Mucosa of stomach (tissue), 1 donor: ENCODE data around the gene BAMBI.

Experiments used
- H3K27me3 ChIP-seq: one replicate; pipeline ENCODE4 v1.7.0; 2013; ENCODE audit warnings: mild to moderate bottlenecking, low read length; ENCODE audit not compliant: control insufficient read depth, insufficient read depth
- H3K36me3 ChIP-seq: one replicate; pipeline ENCODE4 v1.7.0; 2013; ENCODE audit warnings: low read length; ENCODE audit not compliant: control insufficient read depth, insufficient read depth
- H3K4me1 ChIP-seq: one replicate; pipeline ENCODE4 v1.7.0; 2013; ENCODE audit warnings: mild to moderate bottlenecking, low read length; ENCODE audit not compliant: control insufficient read depth, insufficient read depth
- H3K4me3 ChIP-seq: one replicate; pipeline ENCODE4 v1.7.0; 2013; ENCODE audit warnings: low read length
- H3K9ac ChIP-seq: one replicate; pipeline ENCODE4 v1.7.0; 2013; ENCODE audit warnings: mild to moderate bottlenecking, low read length, moderate library complexity
- H3K9me3 ChIP-seq: one replicate; pipeline ENCODE4 v1.7.0; 2013; ENCODE audit warnings: mild to moderate bottlenecking, low read length, moderate library complexity; ENCODE audit not compliant: control insufficient read depth
- donor health status: Pancreatic carcinoma.

Gene BAMBI

DNA sequence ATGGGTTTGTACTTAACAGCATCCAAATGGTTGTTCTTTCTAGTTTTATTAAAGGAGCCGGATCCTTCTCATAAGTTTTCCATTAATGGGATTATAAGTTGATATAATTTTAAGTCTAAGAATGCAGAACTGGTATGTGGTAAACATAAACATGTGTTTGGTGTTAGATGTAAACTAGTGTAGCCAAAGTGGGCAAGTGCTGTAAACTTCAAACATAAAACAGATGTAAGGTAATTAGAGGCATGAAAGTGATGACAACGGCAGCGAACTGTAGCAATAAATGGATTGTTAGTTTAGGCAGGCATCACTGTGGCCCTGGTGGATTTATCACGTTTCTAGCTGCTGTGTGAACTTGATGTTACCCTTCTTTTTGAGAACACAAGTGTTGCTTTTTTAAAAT is 37.9 kb downstream of the BAMBI start:
- no peaks in the 10 kb centered on the region for H3K36me3 ChIP-seq
- no peak overlapping the region for H3K9ac ChIP-seq
- no peaks in the 10 kb centered on the region for H3K4me1 ChIP-seq
- no peaks in the 10 kb centered on the region for H3K27me3 ChIP-seq
- H3K4me3 ChIP-seq = no peak overlapping the region
- H3K9me3 ChIP-seq = no peaks in the 10 kb centered on the region

DNA sequence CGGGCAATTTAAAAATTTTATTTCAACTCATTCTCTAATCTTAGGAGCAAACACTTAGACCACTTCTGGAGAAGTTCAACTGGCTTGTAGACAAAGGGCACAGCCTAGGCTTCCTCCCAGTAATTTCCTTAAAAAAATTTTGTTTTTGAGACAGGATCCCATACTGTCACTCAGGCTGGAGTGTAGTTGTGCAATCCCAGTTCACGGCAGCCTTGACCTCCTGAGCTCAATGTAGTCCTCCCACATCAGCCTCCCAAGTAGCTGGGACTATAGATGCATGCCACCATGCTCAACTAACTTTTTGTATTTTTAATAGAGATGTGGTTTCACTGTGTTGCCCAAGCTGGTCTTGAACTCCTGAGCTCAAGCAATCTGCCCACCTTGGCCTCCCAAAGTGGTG is 38.4 kb downstream of the BAMBI start:
- H3K27me3 ChIP-seq = no peaks in the 10 kb centered on the region
- no peak overlapping the region for H3K4me3 ChIP-seq
- no peak overlapping the region for H3K9ac ChIP-seq
- H3K9me3 ChIP-seq = no peaks in the 10 kb centered on the region
- no peaks in the 10 kb centered on the region for H3K4me1 ChIP-seq
- H3K36me3 ChIP-seq = no peaks in the 10 kb centered on the region

DNA sequence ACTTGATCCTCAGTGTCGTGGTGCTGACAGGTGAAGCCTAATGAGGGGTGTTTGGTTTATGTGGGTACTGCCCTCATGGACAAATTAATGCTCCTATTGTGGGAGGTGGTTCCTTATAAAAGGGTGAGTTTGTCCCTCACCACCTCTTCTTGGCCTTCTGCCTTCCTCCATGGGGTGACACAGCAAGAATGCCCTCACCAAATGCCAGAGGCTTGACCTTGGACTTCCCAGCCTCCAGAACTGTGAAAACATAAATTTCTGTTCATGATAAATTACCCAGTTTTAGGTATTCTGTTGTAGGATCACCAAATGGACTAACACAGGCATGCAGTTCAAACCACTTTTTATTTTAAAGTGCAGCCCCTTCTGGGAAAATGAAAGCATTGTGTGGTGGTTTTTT is 39.4 kb downstream of the BAMBI start:
- H3K36me3 ChIP-seq = no peaks in the 10 kb centered on the region
- H3K9me3 ChIP-seq = no peaks in the 10 kb centered on the region
- no peaks in the 10 kb centered on the region for H3K4me1 ChIP-seq
- H3K4me3 ChIP-seq = no peak overlapping the region
- H3K9ac ChIP-seq = no peak overlapping the region
- peaks cover 8% of the 10 kb centered on the region for H3K27me3 ChIP-seq

DNA sequence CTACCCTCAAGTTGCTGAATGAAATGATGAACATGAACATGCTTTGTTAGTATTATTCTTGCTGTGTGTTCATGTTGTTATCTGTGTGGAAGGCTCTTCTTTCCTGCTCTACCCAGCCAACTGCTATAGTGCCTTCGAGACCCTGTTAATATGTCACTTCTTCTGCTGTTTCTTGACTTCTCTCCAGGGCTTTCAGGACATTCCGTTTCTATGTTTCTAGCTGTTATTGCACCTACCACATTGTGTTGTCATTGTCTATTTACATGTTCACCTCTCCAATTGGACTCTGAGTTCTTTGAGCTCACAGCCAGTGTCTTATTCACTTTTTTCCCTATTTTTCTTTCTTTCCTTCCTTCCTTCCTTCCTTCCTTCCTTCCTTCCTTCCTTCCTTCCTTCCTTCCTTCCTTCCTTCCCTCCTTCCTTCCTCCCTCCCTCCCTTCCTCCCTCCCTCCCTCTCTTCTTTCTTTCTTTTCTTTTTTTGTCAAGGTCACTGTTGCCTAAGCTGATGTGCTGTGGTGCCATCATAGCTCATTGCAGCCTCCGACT is 40.4 kb downstream of the BAMBI start:
- Histone ChIP-seq H3K4me1 (peaks cover 6% of the 10 kb centered on the region), H3K4me3 (no peak overlapping the region), H3K9me3 (no peaks in the 10 kb centered on the region), H3K36me3 (no peaks in the 10 kb centered on the region), H3K9ac (no peak overlapping the region), H3K27me3 (peaks cover 17% of the 10 kb centered on the region)

DNA sequence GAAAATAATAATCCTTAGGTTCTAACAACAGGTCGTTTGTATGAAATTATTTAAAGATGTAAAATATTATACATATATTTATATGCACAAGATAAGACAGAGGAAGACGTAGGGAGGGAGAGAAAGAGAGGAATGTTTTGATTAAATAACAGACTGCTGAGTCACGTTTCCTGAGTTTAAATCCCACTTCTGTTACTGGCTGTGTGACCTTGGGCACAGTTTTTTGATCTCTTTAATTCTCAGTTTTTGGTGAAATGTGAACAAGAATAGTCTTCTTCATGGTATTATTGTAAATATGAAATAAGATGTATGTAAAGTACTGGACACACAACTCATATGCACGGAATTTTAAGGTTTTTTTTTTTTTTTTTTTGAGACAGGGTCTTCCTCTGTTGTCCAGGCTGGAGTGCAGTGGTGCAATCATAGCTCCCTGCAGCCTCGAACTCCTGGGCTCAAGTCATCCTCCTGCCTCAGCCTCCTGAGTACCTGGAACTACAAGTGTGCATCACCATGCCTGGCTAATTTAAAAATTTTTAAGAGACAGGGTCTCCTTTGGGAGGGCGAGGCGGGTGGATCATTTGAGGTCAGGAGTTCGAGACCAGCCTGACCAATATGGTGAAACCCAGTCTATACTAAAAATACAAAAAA is 42.6 kb downstream of the BAMBI start:
- Histone ChIP-seq H3K9me3 (no peaks in the 10 kb centered on the region), H3K4me1 (peaks cover 6% of the 10 kb centered on the region), H3K36me3 (no peaks in the 10 kb centered on the region), H3K27me3 (peaks cover 17% of the 10 kb centered on the region), H3K9ac (no peak overlapping the region), H3K4me3 (no peak overlapping the region)

DNA sequence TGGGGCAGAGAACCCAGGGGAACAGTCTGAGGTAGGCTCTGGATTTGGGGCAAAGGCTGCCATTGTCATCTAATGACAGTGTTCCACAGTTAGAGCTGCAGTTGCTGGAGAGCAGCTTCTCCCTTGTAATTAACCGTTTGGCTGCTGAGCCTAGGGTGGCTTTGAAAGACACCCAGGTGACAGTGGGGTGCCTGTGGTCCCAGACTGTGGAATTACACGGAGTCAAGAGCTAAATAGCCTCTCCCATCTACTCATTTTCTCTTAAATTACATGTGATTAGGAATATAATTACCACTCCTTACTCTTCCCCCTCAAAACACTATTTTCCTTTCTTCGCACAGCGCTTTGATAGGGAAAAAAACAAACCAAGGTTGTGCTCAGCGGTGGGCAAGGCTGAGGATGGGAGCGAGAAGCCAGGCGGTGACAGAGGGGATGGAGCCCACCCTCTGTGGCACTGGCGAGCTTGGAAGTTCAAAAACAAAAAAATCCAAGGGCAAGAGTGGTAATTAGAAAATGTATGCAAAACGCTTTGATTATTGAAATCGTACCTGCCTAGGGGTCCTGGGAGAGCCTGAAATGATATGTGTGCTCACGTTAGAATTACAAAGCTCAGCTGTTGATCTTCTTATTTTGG is 44.1 kb downstream of the BAMBI start:
- Histone ChIP-seq H3K36me3 (no peaks in the 10 kb centered on the region), H3K9ac (no peak overlapping the region), H3K9me3 (no peaks in the 10 kb centered on the region), H3K4me1 (peaks cover 6% of the 10 kb centered on the region), H3K4me3 (no peak overlapping the region), H3K27me3 (peaks cover 17% of the 10 kb centered on the region)

DNA sequence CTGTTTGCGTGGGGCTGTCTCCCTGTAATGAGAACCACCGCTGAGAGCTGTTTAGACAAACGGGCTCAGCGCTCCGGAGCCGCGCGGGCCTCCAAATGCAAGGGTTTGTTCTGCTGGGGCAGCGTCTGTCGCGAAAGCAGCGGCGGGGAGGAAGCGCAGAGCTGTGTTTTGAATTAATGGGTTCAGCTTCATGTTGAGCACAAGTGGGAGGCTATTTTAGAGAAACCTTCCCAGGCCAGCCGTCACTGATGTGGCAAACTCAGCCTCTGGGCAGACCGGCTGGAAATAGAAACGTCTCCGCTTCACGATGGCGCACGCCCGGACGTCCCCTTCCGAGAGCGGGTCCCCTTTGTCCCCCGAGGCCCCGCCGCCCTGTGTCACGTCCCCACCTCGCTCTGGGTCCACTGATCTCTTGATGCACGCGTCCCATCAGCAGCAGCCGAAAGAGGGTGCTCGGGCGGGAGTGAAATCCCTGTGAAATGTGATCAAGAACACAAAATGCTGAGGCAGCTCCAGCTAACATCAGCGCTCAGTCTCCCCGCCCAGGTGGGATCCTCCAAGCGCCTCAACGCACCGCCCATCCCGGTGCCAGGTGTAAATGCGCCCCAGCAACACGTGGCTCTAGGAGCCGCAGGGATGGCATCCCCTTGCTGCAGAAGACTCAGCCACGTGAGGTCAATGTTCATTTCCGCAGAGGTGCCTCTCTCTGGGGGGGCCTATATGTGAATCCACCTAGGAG is 44.9 kb downstream of the BAMBI start:
- Histone ChIP-seq H3K9me3 (no peaks in the 10 kb centered on the region), H3K4me3 (peak overlapping the region; percentile 7), H3K9ac (no peak overlapping the region), H3K4me1 (peaks cover 6% of the 10 kb centered on the region), H3K27me3 (peaks cover 17% of the 10 kb centered on the region), H3K36me3 (no peaks in the 10 kb centered on the region)

DNA sequence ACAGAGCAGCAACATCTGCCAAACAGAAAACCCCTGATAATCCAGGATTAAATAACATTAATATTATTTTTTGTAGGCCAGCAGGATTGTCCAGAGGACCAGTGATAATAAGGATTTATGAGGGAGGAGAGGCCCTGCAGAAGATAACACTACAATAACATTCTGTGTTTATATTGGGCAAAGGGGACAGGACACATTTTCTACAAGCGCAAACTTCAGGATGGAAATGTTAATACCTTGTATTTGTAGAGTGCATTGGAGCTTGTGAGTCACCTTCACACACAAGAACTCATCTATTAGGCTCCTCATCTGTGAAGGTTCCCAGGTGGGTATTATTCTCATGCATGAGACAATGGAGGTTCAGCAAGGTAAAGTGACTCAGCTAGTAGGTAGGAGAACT is 51.0 kb downstream of the BAMBI start:
- H3K9me3 ChIP-seq = no peaks in the 10 kb centered on the region
- no peaks in the 10 kb centered on the region for H3K36me3 ChIP-seq
- no peak overlapping the region for H3K9ac ChIP-seq
- H3K27me3 ChIP-seq = no peaks in the 10 kb centered on the region
- no peak overlapping the region for H3K4me3 ChIP-seq
- no peaks in the 10 kb centered on the region for H3K4me1 ChIP-seq

DNA sequence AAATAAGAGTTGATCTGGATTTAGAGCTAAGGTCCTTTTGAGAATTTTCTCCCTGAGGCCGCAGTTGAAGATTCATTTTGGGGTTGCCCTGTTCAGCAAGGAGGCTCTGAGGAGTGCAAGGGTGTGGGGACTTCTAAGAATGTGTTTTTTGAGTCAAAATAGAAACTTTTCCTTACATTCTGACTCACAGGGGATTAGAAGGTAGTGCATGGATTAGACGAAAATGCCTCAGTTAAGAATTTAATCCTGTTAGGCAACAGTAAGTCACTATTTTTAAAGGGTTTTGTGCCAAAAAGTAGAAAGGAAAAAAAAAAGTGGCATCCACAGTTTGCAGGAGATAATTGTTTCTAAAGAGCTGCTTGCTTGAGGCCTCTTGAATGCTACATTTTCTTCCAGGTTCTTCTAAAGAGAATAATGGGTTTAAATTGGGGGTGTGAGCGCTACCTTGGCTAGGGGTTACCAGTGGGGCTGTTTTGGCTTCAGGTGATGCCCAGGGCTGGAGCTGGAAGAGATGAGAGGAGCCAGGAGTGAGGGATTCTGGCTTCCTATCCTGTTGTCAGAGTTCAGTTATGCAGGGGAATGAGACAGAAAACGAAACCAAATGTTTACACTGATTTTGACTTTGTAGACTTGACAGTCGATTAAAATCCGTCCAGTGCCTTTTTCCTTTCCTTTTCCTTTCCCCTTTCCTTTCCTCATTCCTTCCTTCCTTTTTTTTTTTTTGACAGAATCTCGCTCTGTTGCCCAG is 52.9 kb downstream of the BAMBI start:
- H3K9ac ChIP-seq = no peak overlapping the region
- H3K4me3 ChIP-seq = no peak overlapping the region
- H3K4me1 ChIP-seq = no peaks in the 10 kb centered on the region
- no peaks in the 10 kb centered on the region for H3K27me3 ChIP-seq
- no peaks in the 10 kb centered on the region for H3K9me3 ChIP-seq
- H3K36me3 ChIP-seq = no peaks in the 10 kb centered on the region

DNA sequence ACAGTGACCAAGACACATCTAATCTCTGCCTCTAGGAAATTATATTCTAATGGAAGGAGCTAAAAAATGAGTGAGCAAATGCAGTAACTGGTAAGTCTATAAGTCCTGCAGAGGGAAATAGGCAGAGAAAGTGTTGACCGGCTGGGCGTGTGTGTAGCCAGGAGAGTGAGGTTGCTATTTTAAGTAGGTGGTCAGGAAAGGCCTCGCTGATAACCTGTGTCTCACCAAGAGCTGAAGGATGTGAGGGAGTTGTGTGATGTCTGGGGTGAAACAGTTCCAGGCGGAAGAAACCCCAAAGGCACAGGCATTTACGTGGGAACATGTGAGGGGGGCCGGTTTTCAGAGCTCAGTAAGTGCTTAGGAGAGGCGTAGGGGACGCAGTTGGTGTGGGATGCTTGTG is 54.8 kb downstream of the BAMBI start:
- no peak overlapping the region for H3K9ac ChIP-seq
- no peaks in the 10 kb centered on the region for H3K9me3 ChIP-seq
- no peaks in the 10 kb centered on the region for H3K36me3 ChIP-seq
- H3K4me1 ChIP-seq = no peaks in the 10 kb centered on the region
- no peak overlapping the region for H3K4me3 ChIP-seq
- no peaks in the 10 kb centered on the region for H3K27me3 ChIP-seq
